ENCODE results near the gene NRG3.

Gene NRG3

DNA sequence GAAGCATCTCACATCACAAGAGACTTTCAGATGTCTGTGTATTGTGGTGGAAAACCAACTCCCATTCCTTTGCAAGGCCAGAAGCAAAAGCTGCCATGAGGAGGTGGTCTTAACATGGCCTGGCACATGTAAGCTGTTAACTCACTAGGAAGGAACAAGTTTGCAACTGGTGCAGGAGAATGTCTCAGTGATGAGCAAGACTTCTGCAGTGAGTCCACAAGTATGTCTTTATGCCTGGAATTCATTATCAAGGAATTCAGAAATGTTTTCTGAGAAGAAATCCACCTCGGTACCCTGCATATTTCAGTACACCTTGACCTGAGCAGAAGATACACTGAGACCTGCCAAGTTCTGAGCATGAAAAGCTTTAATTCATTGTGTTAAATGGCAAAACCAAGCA, 1033.1 kb downstream of the NRG3 start:
- Histone ChIP-seq H3K4me1 (ENCODE audit: insufficient read depth, insufficient read length) (no peaks in the 10 kb centered on the region), H3K9me3 (ENCODE audit: insufficient read depth, low read length) (no peaks in the 10 kb centered on the region), H3K36me3 (ENCODE audit: insufficient read depth, insufficient read length, low read length) (no peaks in the 10 kb centered on the region), H3K27me3 (ENCODE audit: insufficient read depth, insufficient read length) (no peaks in the 10 kb centered on the region), H3K4me3 (ENCODE audit: insufficient read length, low read depth) (no peak overlapping the region), H3K9ac (ENCODE audit: insufficient read length, low read depth) (no peak overlapping the region)
- TF ChIP-seq SUZ12 (IDR thresholded peaks at IDR 0.05; ENCODE audit: extremely low read depth, insufficient read depth, insufficient read length) (no peak), YY1 (IDR thresholded peaks at IDR 0.05; ENCODE audit: insufficient read depth, insufficient read length) (no peak), ZNF274 (IDR thresholded peaks at IDR 0.05; ENCODE audit: low read depth, low read length) (no peak)
- no peak for DNase-seq (ENCODE audit: low read depth, low spot score)

DNA sequence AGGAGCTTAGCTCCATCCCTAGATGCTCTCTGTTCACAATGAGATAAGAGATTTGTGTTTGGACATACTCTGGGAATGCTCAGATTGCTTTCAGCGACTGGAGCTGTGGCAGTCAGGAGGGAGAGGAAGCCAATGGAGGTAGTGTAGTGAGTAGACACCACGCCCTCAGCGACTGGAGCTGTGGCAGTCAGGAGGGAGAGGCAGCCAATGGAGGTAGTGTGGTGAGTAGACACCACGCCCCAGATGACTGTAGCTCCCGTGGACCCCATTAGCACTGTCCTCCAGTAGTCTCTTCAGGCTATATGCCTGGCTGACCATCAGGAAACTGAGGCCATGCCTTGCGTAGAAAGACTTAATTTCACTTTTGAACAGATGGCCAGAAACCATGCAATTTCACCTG, 1033.8 kb downstream of the NRG3 start:
- no peaks in the 10 kb centered on the region for H3K4me1 ChIP-seq (ENCODE audit: insufficient read depth, insufficient read length)
- no peaks in the 10 kb centered on the region for H3K36me3 ChIP-seq (ENCODE audit: insufficient read depth, insufficient read length, low read length)
- DNase-seq (ENCODE audit: low read depth, low spot score) = no peak
- no peaks in the 10 kb centered on the region for H3K27me3 ChIP-seq (ENCODE audit: insufficient read depth, insufficient read length)
- H3K4me3 ChIP-seq (ENCODE audit: insufficient read length, low read depth) = no peak overlapping the region
- no peaks in the 10 kb centered on the region for H3K9me3 ChIP-seq (ENCODE audit: insufficient read depth, low read length)
- TF ChIP-seq ZNF274 (IDR thresholded peaks at IDR 0.05; ENCODE audit: low read depth, low read length) = no peak
- TF ChIP-seq SUZ12 (IDR thresholded peaks at IDR 0.05; ENCODE audit: extremely low read depth, insufficient read depth, insufficient read length) = no peak
- TF ChIP-seq YY1 (IDR thresholded peaks at IDR 0.05; ENCODE audit: insufficient read depth, insufficient read length) = no peak
- no peak overlapping the region for H3K9ac ChIP-seq (ENCODE audit: insufficient read length, low read depth)

DNA sequence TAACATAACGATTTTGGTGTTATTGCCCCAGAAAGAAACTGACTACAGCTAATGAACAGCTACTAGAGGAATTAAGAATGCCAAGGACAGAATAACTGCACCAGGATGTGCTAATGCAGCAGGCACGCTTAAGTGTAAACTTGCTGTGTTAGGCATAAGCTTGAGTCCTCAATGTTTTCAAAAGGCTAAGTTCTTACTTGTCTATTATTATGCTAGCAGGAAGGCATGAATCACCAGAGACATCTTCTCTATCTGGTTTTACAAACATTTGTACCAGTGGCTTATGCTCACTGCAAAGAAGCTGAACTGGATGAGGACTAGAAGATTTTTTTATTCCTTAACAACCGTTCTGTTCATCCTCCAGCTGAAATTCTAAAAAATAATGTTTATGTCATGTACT, 1035.3 kb downstream of the NRG3 start:
- H3K36me3 ChIP-seq (ENCODE audit: insufficient read depth, insufficient read length, low read length) = no peaks in the 10 kb centered on the region
- no peak for TF ChIP-seq SUZ12 (IDR thresholded peaks at IDR 0.05; ENCODE audit: extremely low read depth, insufficient read depth, insufficient read length)
- no peak for TF ChIP-seq ZNF274 (IDR thresholded peaks at IDR 0.05; ENCODE audit: low read depth, low read length)
- TF ChIP-seq YY1 (IDR thresholded peaks at IDR 0.05; ENCODE audit: insufficient read depth, insufficient read length) = no peak
- no peak overlapping the region for H3K9ac ChIP-seq (ENCODE audit: insufficient read length, low read depth)
- no peaks in the 10 kb centered on the region for H3K27me3 ChIP-seq (ENCODE audit: insufficient read depth, insufficient read length)
- no peaks in the 10 kb centered on the region for H3K4me1 ChIP-seq (ENCODE audit: insufficient read depth, insufficient read length)
- DNase-seq (ENCODE audit: low read depth, low spot score) = no peak
- H3K4me3 ChIP-seq (ENCODE audit: insufficient read length, low read depth) = no peak overlapping the region
- no peaks in the 10 kb centered on the region for H3K9me3 ChIP-seq (ENCODE audit: insufficient read depth, low read length)

DNA sequence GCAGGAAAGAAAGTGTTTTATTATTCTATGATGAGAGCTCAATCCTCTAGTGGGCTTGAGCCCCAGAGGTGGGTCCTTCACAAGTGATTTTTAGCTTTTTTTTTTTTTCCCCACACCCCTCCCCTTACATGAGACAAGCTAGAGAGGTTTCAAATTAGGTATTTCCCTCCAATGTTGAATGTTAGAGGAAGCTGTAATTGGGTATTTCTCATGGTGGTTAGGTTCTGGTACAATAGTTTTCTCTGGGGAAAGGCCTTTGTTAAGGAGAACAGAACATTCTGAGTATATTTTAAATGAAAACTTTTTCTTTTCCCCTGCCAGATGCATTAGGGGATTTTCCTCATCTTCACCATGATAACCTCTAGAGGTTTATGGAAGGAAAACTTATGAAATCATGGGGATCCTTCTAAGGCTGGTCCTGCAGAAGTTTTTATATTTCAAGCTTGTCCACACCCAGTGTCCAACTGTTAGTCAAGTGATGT, 1039.7 kb downstream of the NRG3 start:
- Histone ChIP-seq H3K27me3 (ENCODE audit: insufficient read depth, insufficient read length) (no peaks in the 10 kb centered on the region), H3K36me3 (ENCODE audit: insufficient read depth, insufficient read length, low read length) (no peaks in the 10 kb centered on the region), H3K9me3 (ENCODE audit: insufficient read depth, low read length) (no peaks in the 10 kb centered on the region), H3K4me3 (ENCODE audit: insufficient read length, low read depth) (no peak overlapping the region), H3K9ac (ENCODE audit: insufficient read length, low read depth) (no peak overlapping the region), H3K4me1 (ENCODE audit: insufficient read depth, insufficient read length) (no peaks in the 10 kb centered on the region)
- TF ChIP-seq ZNF274 (IDR thresholded peaks at IDR 0.05; ENCODE audit: low read depth, low read length) (no peak), SUZ12 (IDR thresholded peaks at IDR 0.05; ENCODE audit: extremely low read depth, insufficient read depth, insufficient read length) (no peak), YY1 (IDR thresholded peaks at IDR 0.05; ENCODE audit: insufficient read depth, insufficient read length) (no peak)
- no peak for DNase-seq (ENCODE audit: low read depth, low spot score)

DNA sequence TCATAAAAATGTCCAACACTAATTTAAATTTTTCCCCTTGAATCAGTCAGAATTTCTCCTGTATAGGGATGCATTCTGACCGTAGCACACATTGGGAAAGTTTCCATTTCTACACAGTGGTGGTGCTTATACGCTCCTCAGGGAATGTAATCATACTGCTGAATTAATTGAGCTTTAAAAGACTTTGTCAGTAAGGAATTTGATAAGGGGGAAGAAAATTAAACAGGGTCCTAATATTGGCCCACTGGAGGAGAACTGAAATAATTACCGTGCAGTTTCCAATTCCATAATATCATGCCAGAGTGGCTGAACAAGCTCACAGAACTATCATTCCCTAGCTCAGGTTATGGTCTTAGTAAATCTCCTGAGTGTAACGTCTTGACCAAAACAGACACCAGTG, 1041.9 kb downstream of the NRG3 start:
- no peaks in the 10 kb centered on the region for H3K9me3 ChIP-seq (ENCODE audit: insufficient read depth, low read length)
- H3K27me3 ChIP-seq (ENCODE audit: insufficient read depth, insufficient read length) = no peaks in the 10 kb centered on the region
- H3K4me1 ChIP-seq (ENCODE audit: insufficient read depth, insufficient read length) = no peaks in the 10 kb centered on the region
- TF ChIP-seq SUZ12 (IDR thresholded peaks at IDR 0.05; ENCODE audit: extremely low read depth, insufficient read depth, insufficient read length) = no peak
- no peak for TF ChIP-seq ZNF274 (IDR thresholded peaks at IDR 0.05; ENCODE audit: low read depth, low read length)
- no peak for TF ChIP-seq YY1 (IDR thresholded peaks at IDR 0.05; ENCODE audit: insufficient read depth, insufficient read length)
- H3K4me3 ChIP-seq (ENCODE audit: insufficient read length, low read depth) = no peak overlapping the region
- H3K9ac ChIP-seq (ENCODE audit: insufficient read length, low read depth) = no peak overlapping the region
- no peak for DNase-seq (ENCODE audit: low read depth, low spot score)
- no peaks in the 10 kb centered on the region for H3K36me3 ChIP-seq (ENCODE audit: insufficient read depth, insufficient read length, low read length)

DNA sequence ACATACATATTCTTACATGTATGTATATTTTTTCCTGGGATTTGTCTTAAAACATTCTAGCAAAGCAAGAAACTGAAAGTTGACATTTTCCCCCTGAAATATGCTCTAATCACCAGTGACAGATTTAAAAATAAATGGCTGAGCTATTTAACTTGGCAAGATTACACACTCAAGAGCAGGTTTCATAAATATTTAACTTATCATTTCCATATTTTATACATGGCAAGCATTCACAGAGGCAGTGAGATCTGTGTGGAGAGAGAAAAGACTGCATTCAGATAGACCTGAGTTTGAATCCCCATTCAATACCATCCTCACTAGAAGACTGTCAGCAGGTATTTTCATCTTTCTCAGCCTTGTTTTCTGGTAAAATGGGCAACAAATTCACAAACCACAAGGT, 1043.0 kb downstream of the NRG3 start:
- H3K9me3 ChIP-seq (ENCODE audit: insufficient read depth, low read length) = no peaks in the 10 kb centered on the region
- no peaks in the 10 kb centered on the region for H3K27me3 ChIP-seq (ENCODE audit: insufficient read depth, insufficient read length)
- no peak for DNase-seq (ENCODE audit: low read depth, low spot score)
- H3K36me3 ChIP-seq (ENCODE audit: insufficient read depth, insufficient read length, low read length) = no peaks in the 10 kb centered on the region
- no peaks in the 10 kb centered on the region for H3K4me1 ChIP-seq (ENCODE audit: insufficient read depth, insufficient read length)
- H3K9ac ChIP-seq (ENCODE audit: insufficient read length, low read depth) = no peak overlapping the region
- TF ChIP-seq SUZ12 (IDR thresholded peaks at IDR 0.05; ENCODE audit: extremely low read depth, insufficient read depth, insufficient read length) (no peak), ZNF274 (IDR thresholded peaks at IDR 0.05; ENCODE audit: low read depth, low read length) (no peak), YY1 (IDR thresholded peaks at IDR 0.05; ENCODE audit: insufficient read depth, insufficient read length) (no peak)
- H3K4me3 ChIP-seq (ENCODE audit: insufficient read length, low read depth) = no peak overlapping the region

DNA sequence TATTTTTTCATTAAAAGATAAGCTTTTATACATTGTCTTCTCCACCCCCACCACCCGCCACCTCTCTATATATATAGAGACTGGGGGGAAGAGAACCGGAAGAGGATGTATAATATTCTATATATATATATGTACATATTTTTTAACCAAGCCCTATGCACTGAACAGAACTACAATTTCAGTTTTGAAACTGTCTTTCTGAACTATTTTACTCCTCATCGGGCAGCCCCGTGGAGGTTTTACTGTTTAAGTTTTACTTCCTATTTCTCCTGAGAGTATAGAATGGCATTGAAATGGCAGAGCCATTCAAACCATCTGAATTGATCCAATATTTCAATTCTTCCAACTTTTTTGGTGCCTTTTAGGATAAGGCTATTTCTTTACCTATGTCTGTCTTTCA, 1047.1 kb downstream of the NRG3 start:
- TF ChIP-seq ZNF274 (IDR thresholded peaks at IDR 0.05; ENCODE audit: low read depth, low read length) = no peak
- no peak for TF ChIP-seq SUZ12 (IDR thresholded peaks at IDR 0.05; ENCODE audit: extremely low read depth, insufficient read depth, insufficient read length)
- TF ChIP-seq YY1 (IDR thresholded peaks at IDR 0.05; ENCODE audit: insufficient read depth, insufficient read length) = no peak
- no peak overlapping the region for H3K9ac ChIP-seq (ENCODE audit: insufficient read length, low read depth)
- H3K4me3 ChIP-seq (ENCODE audit: insufficient read length, low read depth) = no peak overlapping the region
- no peaks in the 10 kb centered on the region for H3K27me3 ChIP-seq (ENCODE audit: insufficient read depth, insufficient read length)
- H3K4me1 ChIP-seq (ENCODE audit: insufficient read depth, insufficient read length) = no peaks in the 10 kb centered on the region
- H3K36me3 ChIP-seq (ENCODE audit: insufficient read depth, insufficient read length, low read length) = no peaks in the 10 kb centered on the region
- no peak for DNase-seq (ENCODE audit: low read depth, low spot score)
- no peaks in the 10 kb centered on the region for H3K9me3 ChIP-seq (ENCODE audit: insufficient read depth, low read length)

Measured in NT2/D1 (cell line).